Natural killer cell (primary cell): ENCODE measurements around the gene ADGRG7. TPM values are rescaled to one million over a fixed set of nuclear protein-coding genes. Genes with fewer than 3 reads are reported as not detected.

Source experiments
- ATAC-seq, 3 donors: fragments of 150-1000 bp in 2 of 3; fragments of 200-7000 bp in 1 of 3; cut with Tn5 transposase; 1 replicate in 1 of 3; 2 replicates in 2 of 3; pipeline ENCODE4 v1.10.0; 2021; ENCODE audit warnings: mild to moderate bottlenecking in 2 of 3, moderate library complexity in 2 of 3
- DNase-seq, 2 donors: peaks; one replicate each; pipeline versions ENCODE4 v3.0.0 to v3.0.0-alpha.2; 2013 to 2021; ENCODE audit warnings: mixed read lengths in 1 of 2
- H3K27ac ChIP-seq: one replicate; pipeline ENCODE4 v1.5.1; 2013; ENCODE audit warnings: mild to moderate bottlenecking, low read length
- H3K27me3 ChIP-seq: one replicate; pipeline ENCODE4 v1.6.1; 2013; ENCODE audit warnings: low read length; ENCODE audit not compliant: control insufficient read depth, insufficient read depth
- H3K36me3 ChIP-seq: one replicate; pipeline ENCODE4 v1.6.1; 2013; ENCODE audit warnings: low read length; ENCODE audit not compliant: control insufficient read depth, insufficient read depth
- H3K4me1 ChIP-seq: one replicate; pipeline ENCODE4 v1.6.1; 2013; ENCODE audit warnings: low read length; ENCODE audit not compliant: control insufficient read depth, insufficient read depth
- H3K4me3 ChIP-seq: one replicate; pipeline ENCODE4 v1.5.1; 2013; ENCODE audit warnings: low read length
- H3K9me3 ChIP-seq: one replicate; pipeline ENCODE4 v1.6.1; 2013; ENCODE audit warnings: low read length; ENCODE audit not compliant: control insufficient read depth, insufficient read depth
- H3K27ac Mint-ChIP-seq, 2 donors: one replicate each; pipeline ENCODE4 v1.8.0; 2022; ENCODE audit warnings: mild to moderate bottlenecking in 2 of 2, mixed read lengths in 2 of 2, moderate library complexity in 1 of 2
- H3K27me3 Mint-ChIP-seq, 2 donors: one replicate each; pipeline ENCODE4 v1.8.0; 2022; ENCODE audit warnings: low read depth in 2 of 2, mixed read lengths in 2 of 2
- H3K36me3 Mint-ChIP-seq: one replicate; pipeline ENCODE4 v1.8.0; 2022; ENCODE audit warnings: mixed read lengths
- H3K4me1 Mint-ChIP-seq, 2 donors: one replicate each; pipeline ENCODE4 v1.8.0; 2022; ENCODE audit warnings: mixed read lengths in 2 of 2
- H3K4me3 Mint-ChIP-seq: one replicate; pipeline ENCODE4 v1.8.0; 2022; ENCODE audit warnings: mild to moderate bottlenecking, moderate library complexity, mixed read lengths
- H3K9me3 Mint-ChIP-seq, 2 donors: one replicate each; pipeline ENCODE4 v1.8.0; 2022; ENCODE audit warnings: mixed read lengths in 2 of 2
- CTCF ChIP-seq: fragments of 200-600 bp; IDR thresholded peaks from one replicate; pipeline ENCODE4 v1.8.0; 2022; ENCODE audit warnings: antibody characterized with exemption
- WGBS: methylation state at CpG from one replicate; pipeline ENCODE4 v1.1.7; 2013; ENCODE audit warnings: missing lambda C conversion rate; ENCODE audit not compliant: insufficient coverage; 5-methylcytosine and 5-hydroxymethylcytosine counted together
- intact Hi-C: fragments of 100-400 bp; cut with micrococcal nuclease; formaldehyde crosslinking; loops from one replicate; pipeline ENCODE4 v1.14.2; 2022
- total RNA-seq, 4 donors: library from RNA; stranded (reverse); fragments of 120-200 nt in 1 of 4; gene quantifications; one replicate each; pipeline versions ENCODE4 v1.2.3 to v1.2.4, GENCODE V29; 2013 to 2022

Gene ADGRG7
- total RNA-seq, 3 donors from 2014 or later (not counting 1 experiment from before 2014, with no cell fraction given), result not detected

- Mint-ChIP-seq H3K4me3 (no peak overlapping the region), H3K4me1 (peaks cover 6% of the 10 kb centered on the region in 2 donors), H3K27me3 (peaks cover 0 to 5% of the 10 kb centered on the region in 2 donors), H3K27ac (no peak overlapping the region), H3K9me3 (no peaks in the 10 kb centered on the region), H3K36me3 (no peaks in the 10 kb centered on the region)
- no peak for DNase-seq
- H3K4me3 ChIP-seq, result no peak overlapping the region
- H3K27me3 ChIP-seq, result no peaks in the 10 kb centered on the region
- H3K36me3 ChIP-seq, result no peaks in the 10 kb centered on the region
- intact Hi-C loops, result no loop called here
- 89% methylated on average over 3 of the region's 3 CpGs for WGBS
- no peak for TF ChIP-seq CTCF
- no peak overlapping the region for H3K27ac ChIP-seq
- ATAC-seq, result no peak
- no peaks in the 10 kb centered on the region for H3K4me1 ChIP-seq
- H3K9me3 ChIP-seq, result no peaks in the 10 kb centered on the region
These were observed 37.8 kb downstream of the ADGRG7 start for GRCh38 chr3:100647171-100647570.

GRCh38 chr3:100647657-100648056 is 38.3 kb downstream of the ADGRG7 start:
- no CpG with 5 or more reads among the region's 1 CpG for WGBS
- Histone ChIP-seq H3K4me3 (no peak overlapping the region), H3K9me3 (no peaks in the 10 kb centered on the region), H3K4me1 (no peaks in the 10 kb centered on the region), H3K27ac (no peak overlapping the region), H3K27me3 (no peaks in the 10 kb centered on the region), H3K36me3 (no peaks in the 10 kb centered on the region)
- no peaks in the 10 kb centered on the region for H3K9me3 Mint-ChIP-seq
- no peak for TF ChIP-seq CTCF
- H3K27ac Mint-ChIP-seq, result no peak overlapping the region
- intact Hi-C loops, result no loop called here
- DNase-seq (no peak), ATAC-seq (no peak)
- peaks cover 6% of the 10 kb centered on the region in 2 donors for H3K4me1 Mint-ChIP-seq
- no peak overlapping the region for H3K4me3 Mint-ChIP-seq
- H3K36me3 Mint-ChIP-seq, result no peaks in the 10 kb centered on the region
- H3K27me3 Mint-ChIP-seq, result peaks cover 0 to 5% of the 10 kb centered on the region in 2 donors

GRCh38 chr3:100650651-100651619 is 41.5 kb downstream of the ADGRG7 start:
- Mint-ChIP-seq H3K27me3 (peaks cover 0 to 5% of the 10 kb centered on the region in 2 donors), H3K36me3 (no peaks in the 10 kb centered on the region), H3K9me3 (no peaks in the 10 kb centered on the region), H3K4me3 (no peak overlapping the region), H3K27ac (peak overlapping the region in 1 of 2 donors; percentile 33), H3K4me1 (peaks cover 6% of the 10 kb centered on the region in 2 donors)
- H3K27me3 ChIP-seq, result no peaks in the 10 kb centered on the region
- H3K4me3 ChIP-seq, result no peak overlapping the region
- TF ChIP-seq CTCF, result no peak
- H3K4me1 ChIP-seq, result no peaks in the 10 kb centered on the region
- peak in 2 of 3 donors; percentile 41 to 54 for ATAC-seq
- H3K27ac ChIP-seq, result no peak overlapping the region
- no peaks in the 10 kb centered on the region for H3K36me3 ChIP-seq
- no peaks in the 10 kb centered on the region for H3K9me3 ChIP-seq
- WGBS, result 42% methylated on average over 2 of the region's 4 CpGs
- peak in 1 of 2 donors; percentile 37 for DNase-seq
- intact Hi-C loops, result no loop called here
